Measurements from ENCODE around the gene MED25.

The MED25 gene

GRCh38 chr19:49846408-49846807 lies 28.3 kb downstream of the MED25 start:
- no peak overlapping the region for H3K4me3 ChIP-seq (ENCODE audit: low read depth, low read length)
- no peak for TF ChIP-seq CTCF (IDR thresholded peaks at IDR 0.05; ENCODE audit: insufficient read depth, low read depth, low read length, missing control alignments)
- no peak for DNase-seq (ENCODE audit: low read depth)

- no peak for DNase-seq (ENCODE audit: low read depth)
- H3K4me3 ChIP-seq (ENCODE audit: low read depth, low read length): no peak overlapping the region
- TF ChIP-seq CTCF (IDR thresholded peaks at IDR 0.05; ENCODE audit: insufficient read depth, low read depth, low read length, missing control alignments): no peak
These were observed 29.9 kb downstream of the MED25 start for GRCh38 chr19:49847731-49848696.

GRCh38 chr19:49848938-49849337 lies 30.8 kb downstream of the MED25 start:
- DNase-seq (ENCODE audit: low read depth): peak; percentile 75
- no peak for TF ChIP-seq CTCF (IDR thresholded peaks at IDR 0.05; ENCODE audit: insufficient read depth, low read depth, low read length, missing control alignments)
- no peak overlapping the region for H3K4me3 ChIP-seq (ENCODE audit: low read depth, low read length)

- TF ChIP-seq CTCF (IDR thresholded peaks at IDR 0.05; ENCODE audit: insufficient read depth, low read depth, low read length, missing control alignments): no peak
- no peak for DNase-seq (ENCODE audit: low read depth)
These were observed 31.5 kb downstream of the MED25 start for GRCh38 chr19:49849433-49850220.

GRCh38 chr19:49850221-49850486 lies 32.1 kb downstream of the MED25 start:
- peak overlapping the region; percentile 56 for H3K4me3 ChIP-seq (ENCODE audit: low read depth, low read length)
- DNase-seq (ENCODE audit: low read depth): no peak
- TF ChIP-seq CTCF (IDR thresholded peaks at IDR 0.05; ENCODE audit: insufficient read depth, low read depth, low read length, missing control alignments): no peak

More at GRCh38 chr19:49849433-49850220, 31.5 kb downstream of the MED25 start:
- H3K4me3 ChIP-seq (ENCODE audit: low read depth, low read length): no peak overlapping the region

- peak; percentile 94 for DNase-seq (ENCODE audit: low read depth)
- H3K4me3 ChIP-seq (ENCODE audit: low read depth, low read length): peak within 1 kb of the TSS; percentile 67
- no peak for TF ChIP-seq CTCF (IDR thresholded peaks at IDR 0.05; ENCODE audit: insufficient read depth, low read depth, low read length, missing control alignments)
These were observed 32.6 kb downstream of the MED25 start, which contains the start of gene PTOV1 for GRCh38 chr19:49850487-49851342. TSS of gene PTOV1 (plus strand) at chr19:49851159.
